ENCODE data around the gene MYLK. TPM values are rescaled to one million over a fixed set of nuclear protein-coding genes. Genes with fewer than 3 reads are reported as not detected.

The MYLK gene
- total RNA-seq, 1 experiment from 2014 or later, result 23.0 TPM

- no peak for DNase-seq
- CTCF ChIA-PET, result no interaction called here
- POLR2A ChIA-PET, result no interaction called here
- Histone ChIP-seq H3K9me3 (no peaks in the 10 kb centered on the region), H3K36me3 (ENCODE audit: control insufficient read depth, insufficient read depth, low read length) (no peaks in the 10 kb centered on the region), H3K4me3 (ENCODE audit: low read depth, low read length) (no peak overlapping the region), H3K4me1 (no peaks in the 10 kb centered on the region), H3K27me3 (replicated peaks; ENCODE audit: control insufficient read depth, insufficient read depth, low read length) (no peaks in the 10 kb centered on the region)
- Mint-ChIP-seq H3K36me3 (ENCODE audit: insufficient read depth, unreplicated experiment) (peaks cover 4% of the 10 kb centered on the region), H3K9me3 (ENCODE audit: unreplicated experiment) (no peaks in the 10 kb centered on the region), H3K4me3 (ENCODE audit: unreplicated experiment) (no peak overlapping the region), H3K27me3 (ENCODE audit: insufficient read depth, unreplicated experiment) (no peaks in the 10 kb centered on the region), H3K27ac (ENCODE audit: unreplicated experiment) (no peak overlapping the region), H3K4me1 (ENCODE audit: low read depth, unreplicated experiment) (no peaks in the 10 kb centered on the region)
- TF ChIP-seq CTCF (IDR thresholded peaks at IDR 0.05; ENCODE audit: insufficient read depth in 1 of 2, low read depth in 1 of 2, low read length in 1 of 2, severe bottlenecking in 1 of 2, unreplicated experiment in 1 of 2), result no peak
- no TSS peak for BruUV-seq (replicated peaks)
- intact Hi-C loops (cut with micrococcal nuclease; ENCODE audit: unreplicated experiment), result no loop called here
These were observed 220.2 kb downstream of the MYLK start for GRCh38 chr3:123663977-123664376.

GRCh38 chr3:123661973-123662372 is 222.2 kb downstream of the MYLK start:
- BruUV-seq (replicated peaks), result no TSS peak
- no peaks in the 10 kb centered on the region for H3K9me3 Mint-ChIP-seq (ENCODE audit: unreplicated experiment)
- peaks cover 7% of the 10 kb centered on the region; the same call in 1 of the 2 replicates for H3K4me1 ChIP-seq
- H3K27me3 ChIP-seq (replicated peaks; ENCODE audit: control insufficient read depth, insufficient read depth, low read length), result no peaks in the 10 kb centered on the region
- ChIA-PET CTCF (interaction anchor here (1.0 kb wide), 1 partner anchor 9 kb away, joined by 3 read pairs; no protein-coding TSS in a partner anchor), POLR2A (interaction anchor here (0.6 kb wide), 2 partner anchors 9 to 372 kb away, joined by 3 read pairs; no protein-coding TSS in a partner anchor)
- H3K36me3 ChIP-seq (ENCODE audit: control insufficient read depth, insufficient read depth, low read length), result 0 out of 2 replicates have a peak, but pooled peaks cover 1% of the 10 kb centered on the region
- H3K4me3 Mint-ChIP-seq (ENCODE audit: unreplicated experiment), result no peak overlapping the region
- intact Hi-C loops (cut with micrococcal nuclease; ENCODE audit: unreplicated experiment), result no loop called here
- H3K36me3 Mint-ChIP-seq (ENCODE audit: insufficient read depth, unreplicated experiment), result peaks cover 4% of the 10 kb centered on the region
- H3K9me3 ChIP-seq, result no peaks in the 10 kb centered on the region
- DNase-seq, result no peak
- H3K4me1 Mint-ChIP-seq (ENCODE audit: low read depth, unreplicated experiment), result no peaks in the 10 kb centered on the region
- no peaks in the 10 kb centered on the region for H3K27me3 Mint-ChIP-seq (ENCODE audit: insufficient read depth, unreplicated experiment)
- no peak overlapping the region for H3K4me3 ChIP-seq (ENCODE audit: low read depth, low read length)
- no peak overlapping the region for H3K27ac Mint-ChIP-seq (ENCODE audit: unreplicated experiment)
- no peak for TF ChIP-seq CTCF (IDR thresholded peaks at IDR 0.05; ENCODE audit: insufficient read depth in 1 of 2, low read depth in 1 of 2, low read length in 1 of 2, severe bottlenecking in 1 of 2, unreplicated experiment in 1 of 2)

GRCh38 chr3:123660900-123661299 is 223.2 kb downstream of the MYLK start:
- no peak for DNase-seq
- H3K36me3 Mint-ChIP-seq (ENCODE audit: insufficient read depth, unreplicated experiment), result no peaks in the 10 kb centered on the region
- H3K27ac Mint-ChIP-seq (ENCODE audit: unreplicated experiment), result no peak overlapping the region
- intact Hi-C loops (cut with micrococcal nuclease; ENCODE audit: unreplicated experiment), result no loop called here
- Histone ChIP-seq H3K9me3 (no peaks in the 10 kb centered on the region), H3K27me3 (replicated peaks; ENCODE audit: control insufficient read depth, insufficient read depth, low read length) (no peaks in the 10 kb centered on the region), H3K36me3 (ENCODE audit: control insufficient read depth, insufficient read depth, low read length) (0 out of 2 replicates have a peak, but pooled peaks cover 1% of the 10 kb centered on the region), H3K4me3 (ENCODE audit: low read depth, low read length) (no peak overlapping the region), H3K4me1 (peaks cover 7% of the 10 kb centered on the region; the same call in 1 of the 2 replicates)
- H3K27me3 Mint-ChIP-seq (ENCODE audit: insufficient read depth, unreplicated experiment), result no peaks in the 10 kb centered on the region
- BruUV-seq (replicated peaks), result no TSS peak
- ChIA-PET CTCF (interaction anchor here (1.4 kb wide), 1 partner anchor 63 kb away, joined by 3 read pairs; no protein-coding TSS in a partner anchor), POLR2A (no interaction called here)
- H3K9me3 Mint-ChIP-seq (ENCODE audit: unreplicated experiment), result no peaks in the 10 kb centered on the region
- TF ChIP-seq CTCF (IDR thresholded peaks at IDR 0.05; ENCODE audit: insufficient read depth in 1 of 2, low read depth in 1 of 2, low read length in 1 of 2, severe bottlenecking in 1 of 2, unreplicated experiment in 1 of 2), result no peak
- H3K4me3 Mint-ChIP-seq (ENCODE audit: unreplicated experiment), result no peak overlapping the region
- no peaks in the 10 kb centered on the region for H3K4me1 Mint-ChIP-seq (ENCODE audit: low read depth, unreplicated experiment)

Data from Caco-2 (cell line).